MCF 10A (cell line): ENCODE results near the gene TCF4. TPM values are rescaled to one million over a fixed set of nuclear protein-coding genes. Genes with fewer than 3 reads are reported as not detected.

Source experiments
- BruUV-seq: library from RNA; stranded (reverse); fragments of 400-500 nt; replicated peaks from 2 replicates; lab custom pipeline; 2021; lab: Mats Ljungman, UMichigan
- CTCF ChIA-PET: fragments of 300-600 bp; sonication (Branson Sonifier 250); formaldehyde crosslinking; extraction: SDS; loops from one replicate; lab custom pipeline; 2021; ENCODE audit warnings: antibody characterized with exemption, inconsistent platforms; lab: Yijun Ruan, JAX
- POLR2A ChIA-PET: fragments of 300-600, 350-650 bp; sonication (Branson Sonifier 250); formaldehyde crosslinking; extraction: SDS; loops from one replicate; lab custom pipeline; 2020; ENCODE audit warnings: antibody characterized with exemption, inconsistent platforms; lab: Yijun Ruan, JAX
- DNase-seq: peaks from one replicate; pipeline ENCODE4 v3.0.0-alpha.2; 2018; ENCODE audit not compliant: unreplicated experiment
- H3K27ac Mint-ChIP-seq: one replicate; pipeline ENCODE4 v1.8.0; 2022; ENCODE audit warnings: mild to moderate bottlenecking, low read depth, mixed read lengths; ENCODE audit not compliant: unreplicated experiment
- H3K27me3 Mint-ChIP-seq: one replicate; pipeline ENCODE4 v1.8.0; 2022; ENCODE audit warnings: mixed read lengths; ENCODE audit not compliant: insufficient read depth, unreplicated experiment
- H3K36me3 Mint-ChIP-seq: one replicate; pipeline ENCODE4 v1.8.0; 2022; ENCODE audit warnings: mild to moderate bottlenecking, moderate library complexity, mixed read lengths; ENCODE audit not compliant: insufficient read depth, unreplicated experiment
- H3K4me1 Mint-ChIP-seq: one replicate; pipeline ENCODE4 v1.8.0; 2022; ENCODE audit warnings: mixed read lengths; ENCODE audit not compliant: insufficient read depth, unreplicated experiment
- H3K4me3 Mint-ChIP-seq: one replicate; pipeline ENCODE4 v1.8.0; 2022; ENCODE audit warnings: mild to moderate bottlenecking, moderate library complexity, mixed read lengths; ENCODE audit not compliant: unreplicated experiment
- H3K9me3 Mint-ChIP-seq: one replicate; pipeline ENCODE4 v1.8.0; 2022; ENCODE audit warnings: mixed read lengths; ENCODE audit not compliant: unreplicated experiment
- CTCF ChIP-seq: fragments of 200-600 bp; IDR thresholded peaks from one replicate; pipeline ENCODE4 v1.8.0; 2022; ENCODE audit warnings: antibody characterized with exemption, mild to moderate bottlenecking; ENCODE audit not compliant: unreplicated experiment
- intact Hi-C: fragments of 100-400 bp; cut with micrococcal nuclease; formaldehyde crosslinking; loops from 2 replicates; pipeline ENCODE4 v1.14.1; 2022
- total RNA-seq: library from RNA; stranded (reverse); gene quantifications from 2 replicates; pipeline ENCODE4 v1.2.3, GENCODE V29; 2022

The TCF4 gene
- total RNA-seq, 1 experiment from 2014 or later: 6.2 TPM

- no peaks in the 10 kb centered on the region for H3K36me3 Mint-ChIP-seq
These were observed 354.1 kb downstream of the TCF4 start for GRCh38 chr18:55233857-55234256.

GRCh38 chr18:55232506-55232905, 355.5 kb downstream of the TCF4 start:
- DNase-seq: no peak
- Mint-ChIP-seq H3K27me3 (no peaks in the 10 kb centered on the region), H3K4me3 (no peak overlapping the region), H3K27ac (no peak overlapping the region), H3K36me3 (peaks cover 4% of the 10 kb centered on the region), H3K9me3 (no peaks in the 10 kb centered on the region), H3K4me1 (peaks cover 5% of the 10 kb centered on the region)
- intact Hi-C loops: loop anchor here (5.0 to 10.0 kb wide), 4 partner anchors 92 to 355 kb away; partner anchors contain the start of gene TCF4
- TF ChIP-seq CTCF: no peak
- POLR2A ChIA-PET: interaction anchor here (0.6 to 0.8 kb wide), 2 partner anchors 1353 to 1978 kb away, joined by 3 to 4 read pairs; no protein-coding TSS in a partner anchor
- no TSS peak for BruUV-seq
- CTCF ChIA-PET: interaction anchor here (0.6 to 0.9 kb wide), 4 partner anchors 9 to 1520 kb away, joined by 3 to 5 read pairs (median 4); no protein-coding TSS in a partner anchor

More at GRCh38 chr18:55233857-55234256, 354.1 kb downstream of the TCF4 start:
- no peak for TF ChIP-seq CTCF
- Mint-ChIP-seq H3K27ac (no peak overlapping the region), H3K27me3 (no peaks in the 10 kb centered on the region), H3K4me3 (no peak overlapping the region), H3K4me1 (peaks cover 5% of the 10 kb centered on the region), H3K9me3 (no peaks in the 10 kb centered on the region)
- no TSS peak for BruUV-seq
- peak; percentile 31 for DNase-seq
- ChIA-PET CTCF (interaction anchor here (0.6 to 3.1 kb wide), 60 partner anchors 10 to 1761 kb away, joined by 3 to 80 read pairs (median 4); partner anchors contain the start of gene RAB27B), POLR2A (interaction anchor here (0.6 to 1.4 kb wide), 2 partner anchors 157 to 627 kb away, joined by 3 read pairs; no protein-coding TSS in a partner anchor)
- intact Hi-C loops: loop anchor here (1.0 to 10.0 kb wide), 7 partner anchors 41 to 1342 kb away; partner anchors contain the start of gene TCF4

GRCh38 chr18:55229682-55230081, 358.3 kb downstream of the TCF4 start:
- H3K27ac Mint-ChIP-seq: no peak overlapping the region
- intact Hi-C loops: loop anchor here (5.0 to 10.0 kb wide), 4 partner anchors 95 to 358 kb away; partner anchors contain the start of gene TCF4
- H3K4me1 Mint-ChIP-seq: peaks cover 2% of the 10 kb centered on the region
- no peak overlapping the region for H3K4me3 Mint-ChIP-seq
- no peaks in the 10 kb centered on the region for H3K9me3 Mint-ChIP-seq
- H3K36me3 Mint-ChIP-seq: peaks cover 6% of the 10 kb centered on the region
- no peaks in the 10 kb centered on the region for H3K27me3 Mint-ChIP-seq
- no TSS peak for BruUV-seq
- ChIA-PET CTCF (interaction anchor here (0.6 to 1.6 kb wide), 3 partner anchors 14 to 1347 kb away, joined by 4 to 5 read pairs (median 4); no protein-coding TSS in a partner anchor), POLR2A (interaction anchor here (0.7 kb wide), 1 partner anchor 242 kb away, joined by 3 read pairs; no protein-coding TSS in a partner anchor)
- TF ChIP-seq CTCF: no peak
- DNase-seq: no peak

- H3K27ac Mint-ChIP-seq: no peak overlapping the region
- BruUV-seq: no TSS peak
- H3K4me1 Mint-ChIP-seq: no peaks in the 10 kb centered on the region
- TF ChIP-seq CTCF: no peak
- peaks cover 6% of the 10 kb centered on the region for H3K36me3 Mint-ChIP-seq
- H3K9me3 Mint-ChIP-seq: no peaks in the 10 kb centered on the region
- no peak overlapping the region for H3K4me3 Mint-ChIP-seq
- no peaks in the 10 kb centered on the region for H3K27me3 Mint-ChIP-seq
- DNase-seq: no peak
- ChIA-PET CTCF (interaction anchor here (0.6 to 1.6 kb wide), 6 partner anchors 15 to 1609 kb away, joined by 3 to 5 read pairs (median 4); no protein-coding TSS in a partner anchor), POLR2A (no interaction called here)
- intact Hi-C loops: no loop called here
These were observed 359.3 kb downstream of the TCF4 start for GRCh38 chr18:55228707-55229106.
